GM12878 (cell line): ENCODE data around the gene KAZN. TPM values are rescaled to one million over a fixed set of nuclear protein-coding genes. Genes with fewer than 3 reads are reported as not detected.

Source experiments
- ATAC-seq: fragments of 200-7000 bp; cut with Tn5 transposase; 3 replicates; pipeline ENCODE4 v1.9.1; 2020; ENCODE audit warnings: mild to moderate bottlenecking, moderate library complexity
- BruUV-seq: library from RNA; stranded (reverse); fragments of 400-500 nt; replicated peaks from 2 replicates; lab custom pipeline; 2021; lab: Mats Ljungman, UMichigan
- CTCF ChIA-PET: fragments of 300-600 bp; sonication (Branson Sonifier 250); formaldehyde crosslinking; extraction: SDS; loops from one replicate; lab custom pipeline; 2021; ENCODE audit warnings: inconsistent platforms; lab: Yijun Ruan, JAX
- POLR2A ChIA-PET: fragments of 350-600 bp; formaldehyde crosslinking; extraction: SDS; loops from one replicate; lab custom pipeline; 2021; ENCODE audit warnings: inconsistent platforms; lab: Charles Lee
- RAD21 ChIA-PET: fragments of 300-600 bp; sonication (Branson Sonifier 250); formaldehyde crosslinking; loops from one replicate; lab custom pipeline; 2023; ENCODE audit warnings: antibody characterized with exemption; ENCODE audit not compliant: unreplicated experiment; lab: Charles Lee
- SMC1A ChIA-PET: fragments of 300-600 bp; sonication (Branson Sonifier 250); formaldehyde crosslinking; loops from one replicate; lab custom pipeline; 2023; ENCODE audit not compliant: unreplicated experiment, uncharacterized antibody; lab: Charles Lee
- DNase-seq: peaks from one replicate; pipeline ENCODE4 v3.0.0-alpha.2; 2011; ENCODE audit warnings: low read depth, low spot score
- FAIRE-seq: peaks from 3 replicates; lab custom pipeline; 2011; peaks lifted over from hg19 to GRCh38; lab: Jason Lieb, UNC
- H2AFZ ChIP-seq: 2 replicates; pipeline ENCODE4 v1.6.0; 2011; ENCODE audit warnings: low read depth, low read length, control low read depth; ENCODE audit not compliant: control insufficient read depth
- H3K27ac ChIP-seq: 2 replicates; pipeline ENCODE4 v1.5.1; 2011; ENCODE audit warnings: control low read depth; ENCODE audit not compliant: control insufficient read depth, insufficient read depth
- H3K27me3 ChIP-seq, 2 experiments: replicated peaks in 1 of 2; 2 replicates each; pipeline versions ENCODE4 v1.6.0 to v1.6.1; 2011; ENCODE audit warnings: low read length in 1 of 2; ENCODE audit not compliant: control insufficient read depth in 2 of 2, insufficient read depth in 2 of 2
- H3K36me3 ChIP-seq, 2 experiments: 2 replicates each; pipeline ENCODE4 v1.5.1; 2011; ENCODE audit warnings: low read length in 1 of 2; ENCODE audit not compliant: control insufficient read depth in 2 of 2, insufficient read depth in 2 of 2
- H3K4me1 ChIP-seq: 2 replicates; pipeline ENCODE4 v1.6.1; 2011; ENCODE audit warnings: mild to moderate bottlenecking, low read length, moderate library complexity, mixed read lengths; ENCODE audit not compliant: control insufficient read depth, insufficient read depth
- H3K4me2 ChIP-seq: 2 replicates; pipeline ENCODE4 v1.6.0; 2011; ENCODE audit warnings: control low read depth; ENCODE audit not compliant: control insufficient read depth, insufficient read depth
- H3K4me3 ChIP-seq: fragments of 200-600 bp; sonication (generic); 2 replicates; pipeline ENCODE4 v1.5.1; 2016
- H3K79me2 ChIP-seq: 2 replicates; pipeline ENCODE4 v1.6.0; 2011; ENCODE audit warnings: low read length; ENCODE audit not compliant: control insufficient read depth, insufficient read depth
- H3K9ac ChIP-seq: 2 replicates; pipeline ENCODE4 v1.8.0; 2011; ENCODE audit warnings: low read length, control low read depth, mixed read lengths; ENCODE audit not compliant: control insufficient read depth, insufficient read depth
- H3K9me3 ChIP-seq: replicated peaks from 3 replicates; pipeline ENCODE4 v1.5.1; 2011; ENCODE audit warnings: mild to moderate bottlenecking, low read length; ENCODE audit not compliant: control insufficient read depth, insufficient read depth
- H4K20me1 ChIP-seq: 2 replicates; pipeline ENCODE4 v1.6.0; 2011; ENCODE audit not compliant: control insufficient read depth, insufficient read depth
- ATF7 ChIP-seq: fragments of 450-650 bp; IDR thresholded peaks from 2 replicates; pipeline ENCODE4 v1.6.1; 2016; ENCODE audit warnings: low read depth, mild to moderate bottlenecking
- CHD4 ChIP-seq: fragments of 200-600 bp; sonication (generic); IDR thresholded peaks from 2 replicates; pipeline ENCODE4 v1.6.1; 2016; ENCODE audit warnings: mild to moderate bottlenecking
- EED ChIP-seq: sonication (generic); IDR thresholded peaks from 2 replicates; pipeline ENCODE4 v1.6.1; 2016; ENCODE audit warnings: antibody characterized with exemption, low read depth
- IKZF2 ChIP-seq, 2 experiments: fragments of 450-650 bp; IDR thresholded peaks; 2 replicates each; pipeline ENCODE4 v1.6.1; 2017; ENCODE audit warnings: mild to moderate bottlenecking in 2 of 2, moderate library complexity in 2 of 2
- MYB ChIP-seq: fragments of 150-350 bp; IDR thresholded peaks from 2 replicates; pipeline ENCODE4 v1.6.1; 2014; ENCODE audit warnings: mild to moderate bottlenecking, low read depth, low read length, borderline replicate concordance
- NFYA ChIP-seq: IDR thresholded peaks from 2 replicates; pipeline ENCODE4 v1.6.1; 2011; ENCODE audit warnings: low read depth, mild to moderate bottlenecking, low read length, improper control_type of control experiment, borderline replicate concordance
- NFYB ChIP-seq: IDR thresholded peaks from 2 replicates; pipeline ENCODE4 v1.6.1; 2011; ENCODE audit warnings: low read depth, mild to moderate bottlenecking, low read length, improper control_type of control experiment, moderate library complexity; ENCODE audit not compliant: insufficient read depth
- PRDM15 ChIP-seq: fragments of 450-650 bp; formaldehyde crosslinking; IDR thresholded peaks from 2 replicates; pipeline ENCODE4 v1.4.0; 2020; ENCODE audit warnings: mild to moderate bottlenecking, moderate library complexity
- RBBP5 ChIP-seq: fragments of 200-600 bp; sonication (generic); conservative IDR thresholded peaks from 2 replicates; pipeline ENCODE4 v1.6.1; 2016
- SIX5 ChIP-seq: IDR thresholded peaks from 2 replicates; pipeline ENCODE4 v1.6.1; 2011; ENCODE audit warnings: mild to moderate bottlenecking, low read depth, low read length, moderate library complexity; ENCODE audit not compliant: severe bottlenecking
- SREBF1 ChIP-seq: IDR thresholded peaks from 2 replicates; pipeline ENCODE4 v1.6.1; 2012; ENCODE audit warnings: mild to moderate bottlenecking, low read length
- TCF12 ChIP-seq: IDR thresholded peaks from 2 replicates; pipeline ENCODE4 v1.6.1; 2011; ENCODE audit warnings: low read depth, mild to moderate bottlenecking, low read length
- TCF7 ChIP-seq: IDR thresholded peaks from 2 replicates; pipeline ENCODE4 v1.6.1; 2014; ENCODE audit warnings: antibody characterized with exemption, borderline replicate concordance
- ZNF207 ChIP-seq: fragments of 450-650 bp; IDR thresholded peaks from 2 replicates; pipeline ENCODE4 v1.6.1; 2014; ENCODE audit warnings: antibody characterized with exemption, mild to moderate bottlenecking, borderline replicate concordance
- WGBS: methylation state at CpG from one replicate; pipeline ENCODE4 v1.1.6; 2016; ENCODE audit warnings: low lambda C conversion rate; ENCODE audit not compliant: insufficient replicate concordance, insufficient coverage; ENCODE audit errors: missing lambda C conversion rate; 5-methylcytosine and 5-hydroxymethylcytosine counted together
- in situ Hi-C: fragments of 300-500 bp; cut with MboI; formaldehyde crosslinking; loops from 9 replicates; pipeline ENCODE4 v1.14.3; 2018; ENCODE audit warnings: mixed read lengths
- intact Hi-C: fragments of 100-400 bp; cut with micrococcal nuclease; formaldehyde crosslinking; loops from one replicate; pipeline ENCODE4 v1.14.2; 2022; ENCODE audit not compliant: unreplicated experiment
- polyA plus RNA-seq, 11 experiments: library from polyadenylated mRNA; depleted of rRNA in 4 of 11; unstranded in 6 of 11; stranded (reverse) in 5 of 11; fragments of >200 nt; fragmentation: Nextera tagmentation in 4 of 11; fragmentation: Illumina TruSeq in 1 of 11; extraction: Ambion mirVana in 4 of 11; extraction: Trizol in 1 of 11; gene quantifications; 1 replicate in 1 of 11; 2 replicates in 10 of 11; pipeline versions ENCODE4 v1.2.1 to v1.2.3, GENCODE V29; 2011 to 2016; ENCODE audit warnings: inconsistent platforms in 2 of 11, missing spikeins in 2 of 11, low read depth in 1 of 11
- total RNA-seq, 4 experiments: library from RNA; depleted of rRNA in 3 of 4; stranded (reverse); fragments of >200 nt in 3 of 4; fragmentation: Illumina TruSeq in 1 of 4; extraction: Trizol in 1 of 4; gene quantifications; 2 replicates each; pipeline versions ENCODE4 v1.2.1 to v1.2.3, GENCODE V29; 2013 to 2021
- TF ChIP-seq, protein P1 (sequence below): fragments of 150-350 bp; IDR thresholded peaks from 2 replicates; pipeline ENCODE4 v1.6.1; 2014; ENCODE audit warnings: mild to moderate bottlenecking, low read depth, low read length
- TF ChIP-seq, protein P2 (sequence below): IDR thresholded peaks from 2 replicates; pipeline ENCODE4 v1.6.1; 2012; ENCODE audit warnings: low read depth, low read length, improper control_type of control experiment

KAZN gene
- total and polyA plus RNA-seq, 10 of the 15 experiments (the other 5 are each of a cell fraction or from before 2014, with no cell fraction given): 0.72 to 4.0 (median 1.2) TPM

- H3K27ac ChIP-seq: no peak overlapping the region
- intact Hi-C loops: no loop called here
- H3K4me3 ChIP-seq: no peak overlapping the region
- H4K20me1 ChIP-seq: no peaks in the 10 kb centered on the region
- ChIA-PET CTCF (no interaction called here), RAD21 (no interaction called here)
- FAIRE-seq: no peak
- ATAC-seq: no peak
- H3K36me3 ChIP-seq: no peaks in the 10 kb centered on the region
- no peak overlapping the region for H2AFZ ChIP-seq
- H3K4me2 ChIP-seq: no peak overlapping the region
- H3K79me2 ChIP-seq: no peaks in the 10 kb centered on the region
- no peaks in the 10 kb centered on the region for H3K4me1 ChIP-seq
- H3K9me3 ChIP-seq: peaks cover 1% of the 10 kb centered on the region; the same call in 2 of the 3 replicates
- no peaks in the 10 kb centered on the region for H3K27me3 ChIP-seq
- WGBS: 2% methylated on average over 5 of the region's 5 CpGs
- TF ChIP-seq RBBP5 (no peak), ZNF207 (no peak), NFYA (no peak), TCF7 (no peak), SIX5 (no peak), SREBF1 (no peak), IKZF2 (IDR thresholded peaks at IDR 0.05) (no peak), MYB (no peak), EED (no peak), TCF12 (no peak), PRDM15 (CRISPR knock-in tag) (no peak), ATF7 (no peak), NFYB (no peak), CHD4 (no peak)
- TF ChIP-seq, protein P1, sequence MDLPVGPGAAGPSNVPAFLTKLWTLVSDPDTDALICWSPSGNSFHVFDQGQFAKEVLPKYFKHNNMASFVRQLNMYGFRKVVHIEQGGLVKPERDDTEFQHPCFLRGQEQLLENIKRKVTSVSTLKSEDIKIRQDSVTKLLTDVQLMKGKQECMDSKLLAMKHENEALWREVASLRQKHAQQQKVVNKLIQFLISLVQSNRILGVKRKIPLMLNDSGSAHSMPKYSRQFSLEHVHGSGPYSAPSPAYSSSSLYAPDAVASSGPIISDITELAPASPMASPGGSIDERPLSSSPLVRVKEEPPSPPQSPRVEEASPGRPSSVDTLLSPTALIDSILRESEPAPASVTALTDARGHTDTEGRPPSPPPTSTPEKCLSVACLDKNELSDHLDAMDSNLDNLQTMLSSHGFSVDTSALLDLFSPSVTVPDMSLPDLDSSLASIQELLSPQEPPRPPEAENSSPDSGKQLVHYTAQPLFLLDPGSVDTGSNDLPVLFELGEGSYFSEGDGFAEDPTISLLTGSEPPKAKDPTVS: no peak
- TF ChIP-seq, protein P2, sequence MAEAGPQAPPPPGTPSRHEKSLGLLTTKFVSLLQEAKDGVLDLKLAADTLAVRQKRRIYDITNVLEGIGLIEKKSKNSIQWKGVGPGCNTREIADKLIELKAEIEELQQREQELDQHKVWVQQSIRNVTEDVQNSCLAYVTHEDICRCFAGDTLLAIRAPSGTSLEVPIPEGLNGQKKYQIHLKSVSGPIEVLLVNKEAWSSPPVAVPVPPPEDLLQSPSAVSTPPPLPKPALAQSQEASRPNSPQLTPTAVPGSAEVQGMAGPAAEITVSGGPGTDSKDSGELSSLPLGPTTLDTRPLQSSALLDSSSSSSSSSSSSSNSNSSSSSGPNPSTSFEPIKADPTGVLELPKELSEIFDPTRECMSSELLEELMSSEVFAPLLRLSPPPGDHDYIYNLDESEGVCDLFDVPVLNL: no peak
- TF ChIP-seq, all 136 proteins: peak for 0
- ChIA-PET POLR2A (no interaction called here), SMC1A (no interaction called here)
- BruUV-seq: no TSS peak
- no peak overlapping the region for H3K9ac ChIP-seq
- DNase-seq: no peak
- in situ Hi-C loops: no loop called here
Measured at GRCh38 chr1:14706631-14707030, 108.1 kb downstream of the KAZN start.
